Stimulated activated memory B cell treated with anti-CD40 and anti-IgM and Interleukin-4, amounts not matched to agents 10 μg/mL and 1 μg/mL and 100 μg/mL, for 72 hours (primary cell): ENCODE data around the gene TGIF1.
"Not testable (repeated sequence)": the region's sequence is repeated elsewhere in the genome, so short reads cannot be mapped to it uniquely, and the experiment has no call there.

Experiments
- ATAC-seq: fragments of 150-1000 bp; cut with Tn5 transposase; 2 replicates; pipeline ENCODE4 v1.10.0; 2021
- H3K27ac Mint-ChIP-seq: one replicate; pipeline ENCODE4 v1.8.0; 2022; ENCODE audit warnings: mild to moderate bottlenecking, mixed read lengths
- H3K27me3 Mint-ChIP-seq: one replicate; pipeline ENCODE4 v1.8.0; 2022; ENCODE audit warnings: mixed read lengths
- H3K36me3 Mint-ChIP-seq: one replicate; pipeline ENCODE4 v1.8.0; 2022; ENCODE audit warnings: mixed read lengths
- H3K4me1 Mint-ChIP-seq: one replicate; pipeline ENCODE4 v1.8.0; 2022; ENCODE audit warnings: mixed read lengths
- H3K4me3 Mint-ChIP-seq: one replicate; pipeline ENCODE4 v1.8.0; 2022; ENCODE audit warnings: mild to moderate bottlenecking, moderate library complexity, mixed read lengths
- H3K9me3 Mint-ChIP-seq: one replicate; pipeline ENCODE4 v1.8.0; 2022; ENCODE audit warnings: mixed read lengths

TGIF1 gene

DNA sequence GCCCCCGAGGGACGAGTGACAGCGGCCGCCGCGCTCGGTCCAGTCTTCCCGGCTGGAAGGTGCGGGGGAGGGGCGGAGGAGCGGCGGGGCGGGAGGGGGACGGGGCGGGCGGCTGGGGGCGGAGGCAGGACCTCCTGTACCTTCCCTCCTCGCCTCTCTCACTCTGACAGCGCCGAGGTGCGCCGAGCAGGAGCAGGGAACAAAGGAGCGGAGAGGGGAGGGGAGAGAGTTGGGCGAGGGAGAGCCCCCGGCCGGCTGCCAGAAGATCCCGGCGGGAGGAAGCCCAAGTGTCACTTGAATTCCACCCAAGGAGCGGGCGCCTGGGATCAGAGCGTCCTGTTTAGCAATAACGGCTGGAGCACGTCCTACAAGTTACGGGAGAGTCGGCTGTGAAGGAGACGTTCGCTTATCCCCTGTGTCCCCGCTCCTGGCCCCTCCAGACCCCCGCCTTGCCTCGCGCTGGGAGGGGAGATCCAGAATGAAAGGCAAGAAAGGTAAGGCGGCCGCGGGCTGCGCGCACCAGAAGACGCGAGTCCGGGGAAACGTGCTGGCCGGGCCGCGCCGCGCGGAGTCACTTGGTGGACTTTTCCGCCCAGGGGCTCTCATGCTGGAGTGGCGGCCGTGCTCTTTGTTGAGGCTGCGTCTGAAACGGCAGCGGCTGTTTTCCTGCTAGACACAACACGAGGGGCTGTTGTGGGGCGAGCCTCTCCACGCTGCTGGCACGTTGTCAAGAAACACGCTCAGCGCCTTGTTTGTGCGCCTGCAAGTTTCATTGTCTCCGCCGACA lies at the start of gene TGIF1:
TSS of gene TGIF1 (plus strand) at position 161 of the 787 bp plus-strand sequence. CDS start at position 479, 318 bp downstream.
- Mint-ChIP-seq H3K36me3 (no peaks in the 10 kb centered on the region), H3K4me1 (peaks cover 30% of the 10 kb centered on the region), H3K27me3 (no peaks in the 10 kb centered on the region), H3K9me3 (no peaks in the 10 kb centered on the region), H3K27ac (peak within 1 kb of the TSS; percentile 99), H3K4me3 (peak within 1 kb of the TSS; percentile 92)
- ATAC-seq: peak; percentile 15

DNA sequence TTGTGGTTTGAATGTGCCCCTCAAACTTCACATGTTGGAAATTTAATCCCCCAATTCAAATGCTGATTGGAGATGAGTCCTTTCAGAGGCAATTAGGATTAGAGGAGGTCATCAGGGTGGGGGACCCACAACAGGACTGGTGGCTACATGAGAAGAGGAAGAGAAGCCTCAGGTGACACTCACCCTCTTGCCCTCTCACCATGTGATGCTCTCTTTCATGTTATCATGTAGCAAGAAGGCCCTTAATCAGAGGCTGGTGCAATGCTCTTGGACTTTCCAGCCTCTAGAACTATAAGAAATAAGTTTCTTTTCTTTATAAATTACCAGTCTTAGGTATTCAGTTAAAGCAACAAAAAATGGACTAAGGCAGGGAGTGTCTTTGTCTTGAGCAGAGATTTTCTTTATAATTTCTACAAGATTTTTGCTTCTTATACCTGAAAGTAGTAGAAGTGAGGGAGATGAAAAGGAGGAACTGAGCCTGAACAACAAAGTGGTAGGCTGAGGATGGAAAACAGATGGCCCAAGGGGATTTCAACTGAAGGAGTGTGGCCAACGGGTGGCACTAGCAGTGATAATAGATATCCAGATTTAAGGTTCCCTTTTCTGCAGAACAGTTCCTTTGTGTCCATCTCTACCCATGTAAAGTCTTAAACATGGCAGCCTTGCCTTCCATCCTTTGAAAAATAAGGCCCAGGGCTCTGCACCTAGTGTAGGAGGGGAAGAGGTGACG lies 49.2 kb upstream of the TGIF1 start:
- no peaks in the 10 kb centered on the region for H3K36me3 Mint-ChIP-seq
- H3K4me1 Mint-ChIP-seq: peaks cover 43% of the 10 kb centered on the region
- ATAC-seq: peak; percentile 81
- H3K27ac Mint-ChIP-seq: peak overlapping the region; percentile 92
- no peaks in the 10 kb centered on the region for H3K9me3 Mint-ChIP-seq
- no peaks in the 10 kb centered on the region for H3K27me3 Mint-ChIP-seq
- peak overlapping the region; percentile 54 for H3K4me3 Mint-ChIP-seq

DNA sequence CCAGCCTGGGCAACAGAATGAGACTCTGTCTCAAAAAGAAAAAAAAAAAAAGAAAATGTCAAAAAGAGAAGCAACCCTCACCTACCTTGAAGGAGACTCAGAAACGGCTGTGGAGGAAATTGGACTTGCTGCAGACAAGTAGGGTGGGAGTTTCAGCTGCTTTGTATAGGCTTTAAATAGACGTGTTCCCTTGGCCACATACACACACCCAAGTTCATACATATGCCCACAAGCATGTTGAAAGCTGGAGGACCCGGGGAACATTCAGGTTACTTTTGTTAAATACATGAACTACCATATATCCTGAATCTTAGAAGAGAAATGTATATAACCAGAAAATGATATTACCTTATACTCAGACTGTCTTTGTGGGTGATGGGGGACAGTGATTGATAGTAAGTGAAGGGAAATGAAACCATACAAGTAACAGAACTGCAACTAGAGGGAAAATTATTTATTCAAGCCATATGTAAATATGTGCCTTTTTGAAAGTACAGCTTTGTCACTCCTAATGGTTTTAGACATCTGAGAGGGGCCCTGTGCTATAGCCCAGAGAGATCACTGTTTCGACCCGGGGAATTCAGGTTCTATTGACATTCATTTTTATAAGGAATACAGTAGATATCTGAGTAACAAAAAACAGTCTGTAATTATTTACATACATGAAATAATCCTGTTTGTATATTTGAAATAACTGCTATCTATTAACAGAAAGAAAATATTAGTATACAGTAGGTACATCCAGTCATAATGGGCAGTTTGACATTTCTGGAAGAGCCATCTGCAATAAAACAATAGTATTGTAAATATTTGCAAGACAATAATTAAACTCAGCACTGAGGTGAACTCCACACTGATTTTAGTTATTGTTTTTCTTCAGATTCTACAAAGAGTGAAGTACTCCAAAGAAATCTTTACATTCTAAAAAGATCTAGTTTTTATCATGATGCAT lies 48.0 kb upstream of the TGIF1 start:
- H3K4me3 Mint-ChIP-seq: peak overlapping the region; percentile 27
- peaks cover 52% of the 10 kb centered on the region for H3K4me1 Mint-ChIP-seq
- no peaks in the 10 kb centered on the region for H3K9me3 Mint-ChIP-seq
- ATAC-seq: peak; percentile 87
- no peaks in the 10 kb centered on the region for H3K27me3 Mint-ChIP-seq
- peak overlapping the region; percentile 92 for H3K27ac Mint-ChIP-seq
- H3K36me3 Mint-ChIP-seq: no peaks in the 10 kb centered on the region

DNA sequence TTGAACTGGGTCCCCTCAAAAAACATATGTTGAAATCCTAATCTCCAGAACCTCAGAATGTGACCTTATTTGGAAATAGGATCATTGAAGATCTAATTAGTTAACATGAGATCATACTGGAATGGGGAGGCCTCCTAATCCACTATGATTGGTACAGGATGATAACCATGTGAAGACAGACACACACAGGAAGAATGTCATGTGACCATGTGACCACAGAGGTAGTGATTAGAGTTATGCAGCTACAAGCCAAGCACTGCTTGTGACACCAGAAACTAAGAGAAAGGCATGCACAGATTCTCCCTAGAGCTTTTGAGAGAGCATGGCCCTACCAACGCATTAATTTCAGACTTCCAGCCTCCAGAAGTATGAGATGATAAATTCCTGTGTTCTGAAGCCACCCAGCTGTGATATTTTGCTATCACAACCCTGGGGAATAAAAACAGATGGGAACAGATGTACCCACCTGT lies 47.0 kb upstream of the TGIF1 start:
- Mint-ChIP-seq H3K4me1 (peaks cover 52% of the 10 kb centered on the region), H3K36me3 (no peaks in the 10 kb centered on the region), H3K27me3 (no peaks in the 10 kb centered on the region), H3K4me3 (no peak overlapping the region), H3K27ac (peak overlapping the region; percentile 92), H3K9me3 (no peaks in the 10 kb centered on the region)
- no peak for ATAC-seq

DNA sequence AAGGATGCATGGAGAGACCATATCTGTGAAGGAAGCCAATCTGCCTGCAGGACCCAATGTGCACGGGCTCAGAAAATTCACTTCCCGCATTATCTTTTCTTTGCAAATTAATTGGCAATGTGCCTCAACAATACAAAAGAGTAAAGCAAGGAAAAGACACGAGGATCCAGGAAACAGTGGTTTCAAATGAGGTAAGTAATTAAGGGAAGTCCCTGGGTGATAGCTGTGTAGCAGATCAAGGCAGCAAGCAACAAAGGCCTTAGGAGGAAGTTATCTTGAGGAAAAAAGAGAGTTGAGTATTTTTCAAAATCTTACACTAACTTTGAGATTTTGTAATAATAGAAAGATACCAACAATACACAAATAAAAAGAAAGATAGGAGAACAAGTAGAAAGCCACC lies 44.3 kb upstream of the TGIF1 start:
- Mint-ChIP-seq H3K4me3 (no peak overlapping the region), H3K4me1 (peaks cover 36% of the 10 kb centered on the region), H3K27me3 (no peaks in the 10 kb centered on the region), H3K36me3 (no peaks in the 10 kb centered on the region), H3K9me3 (no peaks in the 10 kb centered on the region), H3K27ac (peak overlapping the region; percentile 33)
- no peak for ATAC-seq

DNA sequence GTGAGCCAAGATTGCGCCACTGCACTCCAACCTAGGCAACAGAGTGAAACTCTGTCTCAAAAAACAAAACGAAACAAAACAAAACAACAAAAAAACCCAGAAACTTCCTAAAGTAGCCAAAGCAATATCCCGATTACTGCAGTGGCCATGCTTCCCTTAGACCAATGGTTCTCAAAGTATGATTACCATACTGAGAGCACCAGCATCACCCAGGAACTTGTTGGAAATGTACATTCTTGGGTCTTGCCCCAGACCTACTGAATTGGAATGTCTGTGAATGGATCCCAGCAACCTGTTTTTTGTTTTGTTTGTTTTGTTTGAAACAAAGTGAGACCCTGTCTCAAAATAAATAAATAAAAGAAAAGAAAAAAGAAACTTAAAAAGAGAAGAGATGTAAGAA lies 41.9 kb upstream of the TGIF1 start:
- no peak for ATAC-seq
- Mint-ChIP-seq H3K27ac (no peak overlapping the region), H3K36me3 (no peaks in the 10 kb centered on the region), H3K9me3 (no peaks in the 10 kb centered on the region), H3K4me1 (peaks cover 35% of the 10 kb centered on the region), H3K4me3 (no peak overlapping the region), H3K27me3 (no peaks in the 10 kb centered on the region)

DNA sequence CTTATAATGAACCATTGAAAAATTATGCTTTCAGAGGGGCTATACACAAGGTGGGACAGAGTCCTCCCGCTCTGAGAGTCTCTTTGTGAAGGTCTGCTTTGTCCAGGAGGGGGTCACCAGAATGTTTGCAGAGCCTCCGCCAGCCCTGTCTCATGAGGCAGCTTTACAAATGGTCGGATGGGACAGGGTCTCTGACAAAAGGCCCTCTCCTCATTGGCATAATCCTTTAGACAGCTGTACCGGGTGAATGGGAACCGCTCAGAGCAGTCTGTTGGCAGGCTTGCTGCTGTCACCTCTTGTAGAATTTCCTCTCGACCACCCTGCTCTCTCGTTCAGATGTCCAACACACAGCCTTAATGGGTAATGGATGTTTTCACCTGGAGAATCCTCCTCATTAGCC lies 40.2 kb upstream of the TGIF1 start:
- Mint-ChIP-seq H3K36me3 (no peaks in the 10 kb centered on the region), H3K4me3 (no peak overlapping the region), H3K27ac (no peak overlapping the region), H3K27me3 (no peaks in the 10 kb centered on the region), H3K9me3 (no peaks in the 10 kb centered on the region), H3K4me1 (peaks cover 34% of the 10 kb centered on the region)
- ATAC-seq: no peak

DNA sequence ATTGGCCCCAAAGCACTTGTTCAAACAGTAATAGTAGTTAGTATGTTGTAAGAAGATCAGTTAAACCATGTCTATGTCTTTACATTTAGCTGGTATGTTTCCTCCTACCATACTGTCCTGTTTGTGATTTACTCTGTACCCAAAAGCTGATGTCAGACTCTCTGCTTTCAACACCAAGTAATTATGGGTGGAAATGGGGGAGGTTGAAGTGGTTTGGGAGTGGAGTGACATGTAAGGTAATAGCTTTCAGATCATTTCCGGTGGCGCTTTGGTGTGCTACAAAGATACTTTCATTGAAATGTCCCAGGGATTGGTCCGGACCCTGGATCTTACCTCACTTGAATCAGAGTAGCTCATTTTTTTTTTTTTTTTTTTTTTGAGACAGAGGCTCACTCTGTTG lies 39.7 kb upstream of the TGIF1 start:
- H3K36me3 Mint-ChIP-seq: no peaks in the 10 kb centered on the region
- no peak overlapping the region for H3K27ac Mint-ChIP-seq
- peaks cover 33% of the 10 kb centered on the region for H3K4me1 Mint-ChIP-seq
- no peaks in the 10 kb centered on the region for H3K27me3 Mint-ChIP-seq
- no peak for ATAC-seq
- H3K9me3 Mint-ChIP-seq: no peaks in the 10 kb centered on the region
- H3K4me3 Mint-ChIP-seq: no peak overlapping the region

DNA sequence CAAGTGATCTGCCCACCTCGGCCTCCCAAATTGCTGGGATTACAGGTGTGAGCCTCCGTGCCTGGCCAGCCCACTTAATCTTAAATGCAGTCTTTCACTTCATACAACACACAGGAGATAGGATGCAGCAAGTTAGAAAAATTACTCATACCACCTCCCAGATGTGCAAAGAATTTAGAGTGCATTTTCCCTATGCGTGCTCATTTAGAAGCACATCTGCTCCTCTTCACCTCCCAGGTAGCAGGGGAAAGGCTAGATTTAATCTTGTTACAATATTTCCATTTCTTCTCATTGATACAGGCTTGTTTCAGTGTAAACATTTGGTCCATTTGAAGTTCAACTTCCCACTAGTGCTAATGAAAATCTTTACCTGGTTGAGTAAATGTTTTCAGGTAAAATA lies 39.1 kb upstream of the TGIF1 start:
- not testable (repeated sequence) for H3K36me3 Mint-ChIP-seq, ATAC-seq, H3K4me3 Mint-ChIP-seq, H3K27me3 Mint-ChIP-seq, H3K9me3 Mint-ChIP-seq
- H3K27ac Mint-ChIP-seq: peak overlapping the region; percentile 72
- H3K4me1 Mint-ChIP-seq: peaks cover 27% of the 10 kb centered on the region

DNA sequence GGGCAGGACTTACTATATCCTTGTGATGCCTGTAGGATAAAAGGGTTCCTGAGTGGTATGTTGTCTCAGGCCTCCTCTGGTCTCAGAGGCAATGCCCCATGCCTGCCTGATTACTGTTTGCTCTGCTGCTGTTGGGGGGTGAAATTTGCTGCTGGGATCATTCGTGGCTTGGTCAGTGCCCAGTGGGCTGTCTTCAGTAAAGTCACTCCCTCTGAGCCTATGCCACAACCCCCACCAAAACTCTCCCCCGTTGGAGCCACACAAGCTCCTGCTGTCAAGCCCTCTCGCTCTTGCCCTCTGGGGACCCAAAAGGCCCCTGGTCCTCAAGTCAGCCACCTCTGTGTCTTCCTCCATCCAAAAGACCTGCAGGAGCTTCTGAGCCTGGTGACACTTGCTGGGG lies 38.6 kb upstream of the TGIF1 start:
- H3K27ac Mint-ChIP-seq: peak overlapping the region; percentile 72
- no peaks in the 10 kb centered on the region for H3K27me3 Mint-ChIP-seq

DNA sequence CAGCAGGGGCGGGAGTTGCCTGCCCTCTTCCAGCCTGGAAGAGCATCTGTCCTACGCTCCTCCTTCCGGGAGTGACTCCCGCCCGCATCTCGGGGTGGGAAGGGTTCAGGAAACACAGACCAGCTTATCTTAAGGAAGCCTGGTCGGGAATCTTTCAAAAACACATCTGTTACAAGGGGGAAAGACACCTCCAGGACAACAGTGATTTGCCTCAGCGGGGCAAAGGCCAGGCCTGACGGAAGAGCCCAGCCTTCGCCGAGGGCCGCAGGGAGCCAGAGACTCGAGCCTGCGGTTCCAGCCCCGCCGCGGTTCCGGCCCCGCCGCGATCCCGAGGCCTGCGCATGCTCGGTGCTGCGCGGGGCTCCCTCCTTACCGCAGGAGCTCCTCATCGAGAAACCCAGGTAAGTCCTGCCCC lies 38.1 kb upstream of the TGIF1 start:
- Mint-ChIP-seq H3K4me3 (peak overlapping the region; percentile 74), H3K9me3 (no peaks in the 10 kb centered on the region), H3K27me3 (no peaks in the 10 kb centered on the region), H3K36me3 (no peaks in the 10 kb centered on the region), H3K27ac (peak overlapping the region; percentile 72), H3K4me1 (peaks cover 19% of the 10 kb centered on the region)
- peak; percentile 67 for ATAC-seq

More for the DNA sequence above, 38.6 kb upstream of the TGIF1 start:
- H3K36me3 Mint-ChIP-seq: no peaks in the 10 kb centered on the region
- no peak overlapping the region for H3K4me3 Mint-ChIP-seq
- ATAC-seq: peak; percentile 17
- H3K9me3 Mint-ChIP-seq: no peaks in the 10 kb centered on the region
- peaks cover 22% of the 10 kb centered on the region for H3K4me1 Mint-ChIP-seq

DNA sequence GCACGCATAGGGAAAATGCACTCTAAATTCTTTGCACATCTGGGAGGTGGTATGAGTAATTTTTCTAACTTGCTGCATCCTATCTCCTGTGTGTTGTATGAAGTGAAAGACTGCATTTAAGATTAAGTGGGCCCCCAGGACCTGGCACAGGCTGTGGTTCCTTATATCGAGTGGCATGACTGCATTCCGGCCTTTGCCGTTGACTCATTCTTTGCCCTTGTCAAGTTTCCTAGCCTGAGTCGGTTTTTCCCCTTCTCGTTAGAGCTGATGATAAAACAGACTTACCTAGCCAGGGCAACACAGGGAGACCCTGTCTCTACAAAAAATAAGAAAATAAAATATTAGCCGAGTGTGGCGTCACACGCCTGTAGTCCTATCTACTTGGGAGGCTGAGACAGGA lies 37.4 kb upstream of the TGIF1 start:
- not testable (repeated sequence) for H3K36me3 Mint-ChIP-seq, H3K9me3 Mint-ChIP-seq, H3K27me3 Mint-ChIP-seq
- H3K4me1 Mint-ChIP-seq: peaks cover 19% of the 10 kb centered on the region
- peak; percentile 90 for ATAC-seq
- H3K27ac Mint-ChIP-seq: peak overlapping the region; percentile 72
- peak overlapping the region; percentile 74 for H3K4me3 Mint-ChIP-seq

DNA sequence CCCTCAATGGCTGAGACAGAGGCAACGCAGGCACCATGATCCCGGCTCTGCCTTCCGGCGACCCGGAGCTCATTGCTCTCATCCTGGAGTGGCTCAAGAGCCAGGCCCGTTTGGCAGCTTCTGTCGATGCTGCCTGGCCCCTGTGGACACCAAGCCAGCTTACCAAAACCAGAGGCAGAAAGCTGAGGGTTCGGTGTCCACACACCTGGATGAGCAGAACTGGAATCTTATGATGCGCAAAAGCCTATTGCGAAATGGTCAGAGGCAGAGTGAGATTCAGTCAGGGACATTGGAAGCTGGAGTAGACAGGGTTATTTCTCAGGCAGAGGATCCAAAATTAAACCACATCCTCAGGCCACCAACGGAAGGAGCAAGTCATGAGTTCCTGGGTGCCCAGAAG lies 34.9 kb upstream of the TGIF1 start:
- Mint-ChIP-seq H3K4me3 (no peak overlapping the region), H3K36me3 (no peaks in the 10 kb centered on the region), H3K4me1 (peaks cover 19% of the 10 kb centered on the region), H3K27ac (peak overlapping the region; percentile 25), H3K9me3 (no peaks in the 10 kb centered on the region), H3K27me3 (no peaks in the 10 kb centered on the region)
- ATAC-seq: no peak

DNA sequence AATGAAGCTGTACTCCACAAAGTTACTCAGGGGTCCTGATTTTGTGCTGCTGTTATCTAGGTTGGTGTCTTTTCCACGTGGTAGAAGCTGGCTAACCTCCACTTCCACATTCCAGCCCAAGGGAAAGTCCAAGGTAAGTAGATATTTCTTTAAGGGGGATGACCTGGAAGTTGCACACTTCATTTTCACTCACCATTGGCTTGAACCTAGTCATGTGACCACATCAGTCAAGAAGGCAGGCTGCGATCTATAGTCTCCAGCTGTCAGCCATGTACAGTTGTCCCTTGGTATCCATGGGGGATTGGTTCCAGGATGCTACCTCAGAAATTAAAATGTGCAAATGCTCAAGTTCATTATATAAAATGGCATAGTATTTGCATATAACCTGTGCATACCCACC lies 31.9 kb upstream of the TGIF1 start:
- Mint-ChIP-seq H3K9me3 (no peaks in the 10 kb centered on the region), H3K27ac (no peak overlapping the region), H3K27me3 (no peaks in the 10 kb centered on the region), H3K36me3 (no peaks in the 10 kb centered on the region), H3K4me1 (no peaks in the 10 kb centered on the region), H3K4me3 (no peak overlapping the region)
- ATAC-seq: no peak

DNA sequence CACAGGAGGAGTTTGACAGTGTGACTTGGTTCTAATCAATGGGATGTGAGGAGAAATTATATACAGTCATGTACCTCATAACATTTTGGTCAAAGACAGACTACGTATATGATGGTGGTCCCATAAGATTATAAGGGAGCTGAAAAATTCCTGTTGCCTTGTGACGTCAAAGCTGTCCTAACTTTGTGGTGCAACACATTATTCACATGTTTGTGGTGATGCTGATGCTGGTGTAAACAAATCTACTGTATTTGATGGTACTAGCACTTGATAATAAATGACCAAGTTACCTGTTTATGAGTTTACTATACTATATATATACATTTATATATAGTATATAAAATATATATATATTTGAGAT lies 29.1 kb upstream of the TGIF1 start:
- Mint-ChIP-seq H3K4me3 (no peak overlapping the region), H3K27ac (no peak overlapping the region), H3K9me3 (no peaks in the 10 kb centered on the region), H3K36me3 (no peaks in the 10 kb centered on the region), H3K4me1 (no peaks in the 10 kb centered on the region), H3K27me3 (no peaks in the 10 kb centered on the region)
- no peak for ATAC-seq
